ENCODE measurements around the gene ZYX. TPM values are rescaled to one million over a fixed set of nuclear protein-coding genes. Genes with fewer than 3 reads are reported as not detected.
A peak's percentile ranks its signal among the peaks of the same experiment; 100 is the strongest.

The ZYX gene
- total RNA-seq, 1 experiment from 2014 or later = 237 TPM

DNA sequence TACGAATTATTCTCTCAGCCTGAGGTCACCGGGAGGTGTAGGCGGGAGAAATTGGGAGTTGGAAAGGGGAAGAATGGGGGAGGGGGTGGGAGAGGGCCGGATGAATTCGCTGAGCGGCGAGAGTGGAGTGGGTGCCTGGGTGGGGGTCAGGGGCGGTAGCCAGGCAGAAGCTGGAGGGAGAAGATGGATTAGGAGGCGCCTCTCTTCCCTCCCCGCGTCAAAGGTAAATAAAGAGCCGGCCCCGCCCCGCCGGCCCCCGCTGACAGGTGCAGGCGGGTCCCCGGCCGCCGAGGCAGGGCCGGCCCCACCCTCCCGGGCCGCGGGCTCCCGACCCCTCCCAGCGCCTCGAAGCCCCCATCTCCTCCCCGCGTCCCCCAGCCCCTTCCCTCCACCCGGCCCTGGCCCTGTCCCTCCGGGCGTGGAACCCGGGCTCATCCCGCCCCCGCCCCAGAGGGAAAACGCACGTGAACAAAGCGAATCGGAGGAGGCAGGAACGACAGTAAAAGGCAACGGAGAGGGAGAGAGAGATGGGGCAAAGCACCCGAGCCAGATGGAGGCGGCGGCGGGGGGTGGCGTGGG, 19.5 kb upstream of the ZYX start:
- Histone ChIP-seq H3K56ac (ENCODE audit: insufficient read length, low read depth, low read length) (no peak overlapping the region), H2BK5ac (ENCODE audit: insufficient read length, low read length) (no peak overlapping the region), H3K4me1 (ENCODE audit: insufficient read depth, low read length) (no peaks in the 10 kb centered on the region), H4K20me1 (ENCODE audit: control insufficient read depth, insufficient read depth, insufficient read length) (no peaks in the 10 kb centered on the region), H3K9ac (ENCODE audit: extremely low read depth, insufficient read length, low read length) (no peak overlapping the region), H3K23me2 (ENCODE audit: insufficient read length, low read depth, low read length, poor library complexity, severe bottlenecking) (peaks cover 7% of the 10 kb centered on the region), H3K27me3 (ENCODE audit: insufficient read depth, low read length) (peaks cover 6% of the 10 kb centered on the region; the same call in 1 of the 2 replicates), H3K9me3 (ENCODE audit: control insufficient read depth, low read depth, low read length) (no peaks in the 10 kb centered on the region), H4K91ac (ENCODE audit: insufficient read length, low read depth, low read length) (no peak overlapping the region), H3T11ph (ENCODE audit: low read length) (no peak overlapping the region), H2BK120ac (ENCODE audit: low read depth, low read length, poor library complexity, severe bottlenecking) (no peak overlapping the region), H3K14ac (ENCODE audit: insufficient read depth, low read length) (no peak overlapping the region), H4K5ac (ENCODE audit: insufficient read length, low read depth, low read length) (no peak overlapping the region), H2BK15ac (ENCODE audit: low read depth, low read length) (no peak overlapping the region), H2BK20ac (ENCODE audit: low read depth, low read length, poor library complexity, severe bottlenecking) (no peak overlapping the region), H3K4ac (ENCODE audit: low read depth, low read length) (no peak overlapping the region), H2AK5ac (ENCODE audit: insufficient read length, low read length) (no peak overlapping the region), H2AFZ (ENCODE audit: low read length) (no peak overlapping the region), H3K79me2 (ENCODE audit: insufficient read depth, low read length) (no peaks in the 10 kb centered on the region), H3K23ac (ENCODE audit: insufficient read length, low read depth, low read length) (no peak overlapping the region), H3K79me1 (ENCODE audit: insufficient read depth, low read depth, low read length, poor library complexity, severe bottlenecking) (no peaks in the 10 kb centered on the region), H4K8ac (replicated peaks; ENCODE audit: insufficient read length, low read depth, low read length) (no peak overlapping the region), H3K18ac (ENCODE audit: insufficient read length, low read depth, low read length) (no peak overlapping the region), H3K4me2 (ENCODE audit: insufficient read depth, insufficient read length, low read length) (peak overlapping the region; percentile 44), H2BK12ac (ENCODE audit: insufficient read length, low read depth, low read length) (no peak overlapping the region), H3K27ac (ENCODE audit: insufficient read length, low read depth, low read length) (no peak overlapping the region)
- H3K36me3 Mint-ChIP-seq (ENCODE audit: insufficient read depth in 1 of 3, low read depth in 3 of 3) = peaks cover 17 to 35% (median 29%) of the 10 kb centered on the region in 3 experiments
- no peaks in the 10 kb centered on the region for H3K9me3 Mint-ChIP-seq
- peaks cover 41% of the 10 kb centered on the region for H3K27me3 Mint-ChIP-seq (ENCODE audit: low read depth)
- WGBS (ENCODE audit: extremely low coverage, insufficient read length, low lambda C conversion rate) = no CpG with 5 or more reads among the region's 46 CpGs
- H3K4me1 Mint-ChIP-seq = peaks cover 15 to 18% of the 10 kb centered on the region in 2 experiments
- H3K4me3 Mint-ChIP-seq = peak overlapping the region; percentile 95 to 96
- peak overlapping the region in 1 of 3 experiments; percentile 60; a peak in 1 of 7 replicates for H3K27ac Mint-ChIP-seq
- DNase-seq = no peak
- TF ChIP-seq, protein P1, sequence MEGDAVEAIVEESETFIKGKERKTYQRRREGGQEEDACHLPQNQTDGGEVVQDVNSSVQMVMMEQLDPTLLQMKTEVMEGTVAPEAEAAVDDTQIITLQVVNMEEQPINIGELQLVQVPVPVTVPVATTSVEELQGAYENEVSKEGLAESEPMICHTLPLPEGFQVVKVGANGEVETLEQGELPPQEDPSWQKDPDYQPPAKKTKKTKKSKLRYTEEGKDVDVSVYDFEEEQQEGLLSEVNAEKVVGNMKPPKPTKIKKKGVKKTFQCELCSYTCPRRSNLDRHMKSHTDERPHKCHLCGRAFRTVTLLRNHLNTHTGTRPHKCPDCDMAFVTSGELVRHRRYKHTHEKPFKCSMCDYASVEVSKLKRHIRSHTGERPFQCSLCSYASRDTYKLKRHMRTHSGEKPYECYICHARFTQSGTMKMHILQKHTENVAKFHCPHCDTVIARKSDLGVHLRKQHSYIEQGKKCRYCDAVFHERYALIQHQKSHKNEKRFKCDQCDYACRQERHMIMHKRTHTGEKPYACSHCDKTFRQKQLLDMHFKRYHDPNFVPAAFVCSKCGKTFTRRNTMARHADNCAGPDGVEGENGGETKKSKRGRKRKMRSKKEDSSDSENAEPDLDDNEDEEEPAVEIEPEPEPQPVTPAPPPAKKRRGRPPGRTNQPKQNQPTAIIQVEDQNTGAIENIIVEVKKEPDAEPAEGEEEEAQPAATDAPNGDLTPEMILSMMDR (conservative IDR thresholded peaks at IDR 0.05) = no peak
